K562 (cell line): ENCODE results near the gene NR6A1. TPM values are rescaled to one million over a fixed set of nuclear protein-coding genes. Genes with fewer than 3 reads are reported as not detected.

ENCODE experiments used
- ATAC-seq: fragments of 200-7000 bp; cut with Tn5 transposase; 3 replicates; pipeline ENCODE4 v1.9.1; 2020; ENCODE audit warnings: moderate library complexity
- BruUV-seq: library from RNA; stranded (reverse); fragments of 400-500 nt; replicated peaks from 2 replicates; lab custom pipeline; 2021; lab: Mats Ljungman, UMichigan
- CTCF ChIA-PET: fragments of 300-600 bp; formaldehyde crosslinking; extraction: SDS; loops from one replicate; lab custom pipeline; 2021; ENCODE audit warnings: low intra/inter-chr PET ratio; lab: Yijun Ruan, JAX
- POLR2A ChIA-PET: fragments of 300-600, 350-650 bp; sonication (Branson Sonifier 250); formaldehyde crosslinking; extraction: SDS; loops from one replicate; lab custom pipeline; 2021; ENCODE audit warnings: antibody characterized with exemption, inconsistent platforms; lab: Yijun Ruan, JAX
- DNase-seq, 4 experiments: peaks; one replicate each; pipeline versions ENCODE4 v3.0.0 to v3.0.0-alpha.2; 2011 to 2018; ENCODE audit warnings: low spot score in 3 of 4, mixed read lengths in 3 of 4; ENCODE audit errors: extremely low read depth in 1 of 4
- FAIRE-seq: peaks from 2 replicates; lab custom pipeline; 2011; peaks lifted over from hg19 to GRCh38; lab: Jason Lieb, UNC
- H2AFZ ChIP-seq: 2 replicates; pipeline ENCODE4 v1.6.0; 2011; ENCODE audit warnings: low read depth, low read length, control low read depth, inconsistent platforms
- H3K27ac ChIP-seq: fragments of 200-600 bp; 3 replicates; pipeline ENCODE4 v1.8.0; 2011; ENCODE audit warnings: low read depth, mild to moderate bottlenecking, control low read depth, inconsistent platforms, low read length, moderate library complexity, mixed read lengths; ENCODE audit errors: extremely low read depth
- H3K27me3 ChIP-seq, 2 experiments: fragments of 300-600 bp in 1 of 2; 2 replicates in 1 of 2; 3 replicates in 1 of 2; pipeline versions ENCODE4 v1.6.0 to v1.8.0; 2011; ENCODE audit warnings: inconsistent platforms in 2 of 2, low read length in 2 of 2, mild to moderate bottlenecking in 1 of 2, mixed read lengths in 1 of 2, moderate library complexity in 1 of 2; ENCODE audit not compliant: control insufficient read depth in 2 of 2, insufficient read depth in 2 of 2
- H3K36me3 ChIP-seq: fragments of 300-600 bp; 3 replicates; pipeline ENCODE4 v1.8.0; 2011; ENCODE audit warnings: mild to moderate bottlenecking, low read length, inconsistent platforms; ENCODE audit not compliant: control insufficient read depth, insufficient read depth
- H3K4me1 ChIP-seq, 2 experiments: fragments of 200-600 bp in 1 of 2; replicated peaks in 1 of 2; 2 replicates in 1 of 2; 3 replicates in 1 of 2; pipeline versions ENCODE4 v1.5.1 to v1.8.0; 2011; ENCODE audit warnings: inconsistent platforms in 2 of 2, low read length in 2 of 2, mild to moderate bottlenecking in 1 of 2, mixed read lengths in 1 of 2, moderate library complexity in 1 of 2; ENCODE audit not compliant: control insufficient read depth in 2 of 2, insufficient read depth in 2 of 2
- H3K4me2 ChIP-seq: 2 replicates; pipeline ENCODE4 v1.6.1; 2011; ENCODE audit warnings: low read length, control low read depth, inconsistent platforms, mixed read lengths; ENCODE audit not compliant: insufficient read depth
- H3K4me3 ChIP-seq: fragments of 200-600 bp; sonication (generic), shearing (Covaris generic); 2 replicates; pipeline ENCODE4 v1.5.1; 2016; ENCODE audit warnings: control low read depth, inconsistent platforms
- H3K79me2 ChIP-seq: fragments of 200-600 bp; 3 replicates; pipeline ENCODE4 v1.8.0; 2011; ENCODE audit warnings: low read length, inconsistent platforms; ENCODE audit not compliant: control insufficient read depth, insufficient read depth
- H3K9ac ChIP-seq, 2 experiments: 2 replicates each; pipeline versions ENCODE4 v1.6.0 to v1.6.1; 2011; ENCODE audit warnings: low read depth in 2 of 2, low read length in 2 of 2, control low read depth in 1 of 2, inconsistent platforms in 1 of 2, mild to moderate bottlenecking in 1 of 2, mixed read lengths in 1 of 2; ENCODE audit not compliant: insufficient read depth in 1 of 2
- H3K9me1 ChIP-seq: one replicate; pipeline ENCODE4 v1.6.0; 2011; ENCODE audit warnings: inconsistent platforms, mild to moderate bottlenecking, low read length, moderate library complexity; ENCODE audit not compliant: control insufficient read depth, insufficient read depth
- H3K9me3 ChIP-seq: replicated peaks from 2 replicates; pipeline ENCODE4 v1.5.1; 2011; ENCODE audit warnings: low read depth, low read length, inconsistent platforms; ENCODE audit not compliant: control insufficient read depth, insufficient read depth
- H4K20me1 ChIP-seq: replicated peaks from 2 replicates; pipeline ENCODE4 v1.6.1; 2011; ENCODE audit warnings: low read length, inconsistent platforms, mixed read lengths; ENCODE audit not compliant: control insufficient read depth, insufficient read depth
- POLR2G ChIP-seq: fragments of 200-400 bp; formaldehyde crosslinking; IDR thresholded peaks from 2 replicates; pipeline ENCODE4 v1.6.1; 2017; ENCODE audit warnings: low read depth, mild to moderate bottlenecking, antibody characterized with exemption, low read length, moderate library complexity
- SETDB1 ChIP-seq: IDR thresholded peaks from one replicate; pipeline ENCODE4 v1.6.1; 2012; ENCODE audit warnings: low read length, control low read depth, inconsistent platforms
- TBL1XR1 ChIP-seq, 2 experiments: IDR thresholded peaks; 2 replicates each; pipeline ENCODE4 v1.6.1; 2012; ENCODE audit warnings: improper control_type of control experiment in 2 of 2, low read length in 2 of 2, mild to moderate bottlenecking in 1 of 2
- U2AF1 ChIP-seq: fragments of 200-400 bp; formaldehyde crosslinking; optimal IDR thresholded peaks from 2 replicates; pipeline ENCODE3; 2017; ENCODE audit warnings: mild to moderate bottlenecking, low read depth, low read length, moderate library complexity
- WGBS: fragments of 100-300 bp; shearing (Covaris generic); methylation state at CpG from one replicate; pipeline ENCODE4 v1.1.6; 2016; ENCODE audit warnings: low coverage, mixed read lengths; ENCODE audit not compliant: insufficient coverage; ENCODE audit errors: missing lambda C conversion rate; 5-methylcytosine and 5-hydroxymethylcytosine counted together
- in situ Hi-C: fragments of 300-500 bp; cut with MboI; formaldehyde crosslinking; loops from 4 replicates; pipeline ENCODE4 v1.15.0; 2018; ENCODE audit warnings: inconsistent platforms, mixed read lengths
- intact Hi-C: fragments of 100-400 bp; cut with micrococcal nuclease; formaldehyde crosslinking; loops from 2 replicates; pipeline ENCODE4 v1.14.2; 2022
- polyA plus RNA-seq, 8 experiments: library from polyadenylated mRNA; depleted of rRNA in 4 of 8; stranded (reverse) in 5 of 8; unstranded in 3 of 8; fragments of >200 nt; fragmentation: Nextera tagmentation in 2 of 8; fragmentation: Illumina TruSeq in 1 of 8; extraction: Ambion mirVana in 2 of 8; extraction: Trizol in 1 of 8; gene quantifications; 2 replicates each; pipeline versions ENCODE4 v1.2.1 to v1.2.3, GENCODE V29; 2011 to 2014; ENCODE audit warnings: inconsistent platforms in 1 of 8, missing spikeins in 1 of 8
- total RNA-seq, 7 experiments: library from RNA; depleted of rRNA in 6 of 7; stranded (reverse); fragments of >200 nt in 6 of 7; fragmentation: Illumina TruSeq in 2 of 7; extraction: Trizol in 2 of 7; gene quantifications; 2 replicates each; pipeline versions ENCODE4 v1.2.1 to v1.2.3, GENCODE V29; 2011 to 2021; ENCODE audit warnings: low replicate concordance in 1 of 7
- TF ChIP-seq, protein P1 (sequence below): fragments of 250-450 bp; sonication (Bioruptor Pico); IDR thresholded peaks from 2 replicates; pipeline ENCODE4 v1.9.0; 2021; ENCODE audit warnings: mild to moderate bottlenecking
- TF ChIP-seq, protein P2 (sequence below): fragments of 250-450 bp; sonication (Bioruptor Pico); IDR thresholded peaks from 2 replicates; pipeline ENCODE4 v1.4.0; 2020; ENCODE audit warnings: mild to moderate bottlenecking, moderate library complexity, borderline replicate concordance

NR6A1 gene
- total and polyA plus RNA-seq, 9 of the 15 experiments (the other 6 are each of a cell fraction or from before 2014, with no cell fraction given), result 9.7 to 55.4 (median 28.3) TPM

DNA sequence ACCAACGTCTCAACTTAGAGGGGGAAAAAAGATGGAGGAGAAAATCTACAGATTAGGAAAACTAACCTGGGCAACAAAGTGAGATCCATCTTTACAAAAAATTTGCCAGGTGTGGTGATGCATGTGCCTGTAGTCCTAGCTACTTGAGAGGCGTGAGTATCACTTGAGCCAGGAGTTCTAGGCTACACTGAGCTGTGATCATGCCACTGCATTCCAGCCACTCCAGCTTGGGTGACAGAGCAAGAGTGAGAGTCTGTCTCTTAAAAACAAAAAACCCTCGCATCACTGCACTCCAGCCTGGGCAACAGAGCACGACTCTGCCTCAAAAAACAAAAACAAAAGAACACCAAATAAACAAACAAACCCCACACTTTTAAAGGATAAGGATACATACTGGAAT is 165.9 kb downstream of the NR6A1 start:
- Histone ChIP-seq H3K27me3 (no peaks in the 10 kb centered on the region), H3K36me3 (no peaks in the 10 kb centered on the region), H3K4me3 (no peak overlapping the region), H3K4me1 (no peaks in the 10 kb centered on the region), H3K9ac (no peak overlapping the region), H2AFZ (no peak overlapping the region), H4K20me1 (no peaks in the 10 kb centered on the region), H3K4me2 (no peak overlapping the region), H3K79me2 (no peaks in the 10 kb centered on the region), H3K9me3 (no peaks in the 10 kb centered on the region), H3K27ac (no peak overlapping the region), H3K9me1 (no peaks in the 10 kb centered on the region)
- BruUV-seq, result no TSS peak
- in situ Hi-C loops, result no loop called here
- intact Hi-C loops, result no loop called here
- FAIRE-seq (no peak), ATAC-seq (no peak), DNase-seq (no peak)
- POLR2A ChIA-PET, result interaction anchor here (1.5 kb wide), 1 partner anchor 9 kb away, joined by 7 read pairs; no protein-coding TSS in a partner anchor
- WGBS, result 52% methylated on average over 4 of the region's 4 CpGs
- TF ChIP-seq POLR2G, result no peak
- TF ChIP-seq, protein P1, sequence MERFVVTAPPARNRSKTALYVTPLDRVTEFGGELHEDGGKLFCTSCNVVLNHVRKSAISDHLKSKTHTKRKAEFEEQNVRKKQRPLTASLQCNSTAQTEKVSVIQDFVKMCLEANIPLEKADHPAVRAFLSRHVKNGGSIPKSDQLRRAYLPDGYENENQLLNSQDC (CRISPR knock-in tag), result no peak
- TF ChIP-seq U2AF1, result no peak
- no peak for TF ChIP-seq SETDB1
- TF ChIP-seq, protein P2, sequence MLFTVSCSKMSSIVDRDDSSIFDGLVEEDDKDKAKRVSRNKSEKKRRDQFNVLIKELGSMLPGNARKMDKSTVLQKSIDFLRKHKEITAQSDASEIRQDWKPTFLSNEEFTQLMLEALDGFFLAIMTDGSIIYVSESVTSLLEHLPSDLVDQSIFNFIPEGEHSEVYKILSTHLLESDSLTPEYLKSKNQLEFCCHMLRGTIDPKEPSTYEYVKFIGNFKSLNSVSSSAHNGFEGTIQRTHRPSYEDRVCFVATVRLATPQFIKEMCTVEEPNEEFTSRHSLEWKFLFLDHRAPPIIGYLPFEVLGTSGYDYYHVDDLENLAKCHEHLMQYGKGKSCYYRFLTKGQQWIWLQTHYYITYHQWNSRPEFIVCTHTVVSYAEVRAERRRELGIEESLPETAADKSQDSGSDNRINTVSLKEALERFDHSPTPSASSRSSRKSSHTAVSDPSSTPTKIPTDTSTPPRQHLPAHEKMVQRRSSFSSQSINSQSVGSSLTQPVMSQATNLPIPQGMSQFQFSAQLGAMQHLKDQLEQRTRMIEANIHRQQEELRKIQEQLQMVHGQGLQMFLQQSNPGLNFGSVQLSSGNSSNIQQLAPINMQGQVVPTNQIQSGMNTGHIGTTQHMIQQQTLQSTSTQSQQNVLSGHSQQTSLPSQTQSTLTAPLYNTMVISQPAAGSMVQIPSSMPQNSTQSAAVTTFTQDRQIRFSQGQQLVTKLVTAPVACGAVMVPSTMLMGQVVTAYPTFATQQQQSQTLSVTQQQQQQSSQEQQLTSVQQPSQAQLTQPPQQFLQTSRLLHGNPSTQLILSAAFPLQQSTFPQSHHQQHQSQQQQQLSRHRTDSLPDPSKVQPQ (CRISPR knock-in tag), result no peak
- TF ChIP-seq TBL1XR1 (IDR thresholded peaks at IDR 0.05; ENCODE audit: low read length in 2 of 2), result no peak
- CTCF ChIA-PET, result interaction anchor here (1.2 kb wide), 1 partner anchor 107 kb away, joined by 3 read pairs; no protein-coding TSS in a partner anchor
